Thoracic aorta (tissue), 2 donors: ENCODE data around the gene SPOUT1. TPM values are rescaled to one million over a fixed set of nuclear protein-coding genes. Genes with fewer than 3 reads are reported as not detected.
A peak's percentile ranks its signal among the peaks of the same experiment; 100 is the strongest.
"Not testable (repeated sequence)": the region's sequence is repeated elsewhere in the genome, so short reads cannot be mapped to it uniquely, and the experiment has no call there.

ENCODE experiments used
- ATAC-seq: fragments of 150-250 bp; one replicate; pipeline ENCODE4 v1.8.0; 2017; ENCODE audit warnings: low read depth; ENCODE audit not compliant: insufficient number of reproducible peaks, low FRiP score
- DNase-seq: peaks from one replicate; pipeline ENCODE4 v3.0.0-alpha.2; 2020; ENCODE audit warnings: low spot score
- H3K27ac ChIP-seq, 2 donors: fragments of 200-600 bp; sonication (generic); 1 replicate in 1 of 2; 2 replicates in 1 of 2; pipeline ENCODE4 v1.5.1; 2016; ENCODE audit warnings: mild to moderate bottlenecking in 2 of 2, moderate library complexity in 2 of 2
- H3K27me3 ChIP-seq: fragments of 200-600 bp; sonication (generic); replicated peaks from 2 replicates; pipeline ENCODE4 v1.6.0; 2016; ENCODE audit warnings: mild to moderate bottlenecking; ENCODE audit not compliant: insufficient read depth
- H3K36me3 ChIP-seq: fragments of 200-600 bp; sonication (generic); one replicate; pipeline ENCODE4 v1.5.1; 2016
- H3K4me1 ChIP-seq, 2 donors: fragments of 200-600 bp; sonication (generic); 1 replicate in 1 of 2; 2 replicates in 1 of 2; pipeline versions ENCODE4 v1.5.1 to v1.6.0; 2016; ENCODE audit warnings: low read depth in 2 of 2, mild to moderate bottlenecking in 1 of 2; ENCODE audit not compliant: control insufficient read depth in 1 of 2
- H3K4me3 ChIP-seq: fragments of 200-600 bp; sonication (generic); 2 replicates; pipeline ENCODE4 v1.5.1; 2016; ENCODE audit warnings: mild to moderate bottlenecking
- H3K9me3 ChIP-seq: fragments of 200-600 bp; sonication (generic); 2 replicates; pipeline ENCODE4 v1.5.1; 2016
- total RNA-seq, 2 donors: library from RNA; depleted of rRNA; stranded (reverse); fragments of >200 nt; gene quantifications; one replicate each; pipeline versions ENCODE4 v1.1.0 to v1.2.3, GENCODE V29; 2016
- TF ChIP-seq, protein P1 (sequence below): fragments of 200-600 bp; sonication (generic); IDR thresholded peaks from one replicate; pipeline ENCODE4 v1.5.1; 2019; ENCODE audit warnings: antibody characterized with exemption

Gene SPOUT1
- total RNA-seq, 2 donors from 2014 or later: 18.2 to 38.6 TPM

DNA sequence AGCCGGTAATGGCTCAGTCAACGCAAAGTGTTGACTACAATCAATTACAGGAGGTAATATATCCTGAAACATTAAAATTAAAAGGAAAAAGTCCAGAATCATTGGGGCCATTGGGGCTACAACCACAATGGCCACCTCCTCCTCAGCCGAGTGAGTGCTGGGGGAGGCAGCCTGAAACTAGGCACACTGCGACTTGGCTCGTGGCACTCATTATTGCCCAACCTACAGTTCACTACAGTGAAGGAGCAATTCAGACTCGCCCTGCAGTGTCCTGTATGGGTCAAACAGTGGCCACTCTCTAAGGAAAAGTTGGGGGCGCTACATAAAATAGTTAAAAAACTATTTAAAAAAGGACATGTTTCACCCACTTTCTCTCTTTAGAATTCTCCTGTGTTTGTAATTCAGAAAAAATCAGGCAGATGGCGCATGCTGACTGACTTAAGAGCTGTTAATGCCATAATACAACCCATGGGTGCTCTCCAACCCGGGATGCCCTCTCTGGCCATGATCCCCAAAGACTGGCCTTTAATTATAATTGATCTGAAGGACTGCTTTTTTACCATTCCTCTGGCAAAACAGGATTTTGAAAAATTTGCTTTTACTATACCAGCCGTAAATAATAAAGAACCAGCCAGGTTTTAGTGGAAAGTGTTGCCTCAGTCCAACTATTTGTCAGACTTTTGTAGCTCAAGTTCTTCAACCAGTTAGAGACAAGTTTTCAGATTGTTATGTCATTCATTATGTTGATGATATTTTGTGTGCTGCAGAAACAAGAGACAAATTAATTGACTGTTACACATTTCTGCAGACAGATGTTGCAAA is 22.4 kb upstream of the SPOUT1 start:
- DNase-seq, H3K4me1 ChIP-seq, H3K36me3 ChIP-seq, H3K27me3 ChIP-seq, H3K4me3 ChIP-seq, H3K9me3 ChIP-seq, ATAC-seq, H3K27ac ChIP-seq: not testable (repeated sequence)
- TF ChIP-seq, protein P1, sequence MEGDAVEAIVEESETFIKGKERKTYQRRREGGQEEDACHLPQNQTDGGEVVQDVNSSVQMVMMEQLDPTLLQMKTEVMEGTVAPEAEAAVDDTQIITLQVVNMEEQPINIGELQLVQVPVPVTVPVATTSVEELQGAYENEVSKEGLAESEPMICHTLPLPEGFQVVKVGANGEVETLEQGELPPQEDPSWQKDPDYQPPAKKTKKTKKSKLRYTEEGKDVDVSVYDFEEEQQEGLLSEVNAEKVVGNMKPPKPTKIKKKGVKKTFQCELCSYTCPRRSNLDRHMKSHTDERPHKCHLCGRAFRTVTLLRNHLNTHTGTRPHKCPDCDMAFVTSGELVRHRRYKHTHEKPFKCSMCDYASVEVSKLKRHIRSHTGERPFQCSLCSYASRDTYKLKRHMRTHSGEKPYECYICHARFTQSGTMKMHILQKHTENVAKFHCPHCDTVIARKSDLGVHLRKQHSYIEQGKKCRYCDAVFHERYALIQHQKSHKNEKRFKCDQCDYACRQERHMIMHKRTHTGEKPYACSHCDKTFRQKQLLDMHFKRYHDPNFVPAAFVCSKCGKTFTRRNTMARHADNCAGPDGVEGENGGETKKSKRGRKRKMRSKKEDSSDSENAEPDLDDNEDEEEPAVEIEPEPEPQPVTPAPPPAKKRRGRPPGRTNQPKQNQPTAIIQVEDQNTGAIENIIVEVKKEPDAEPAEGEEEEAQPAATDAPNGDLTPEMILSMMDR: peak; percentile 70

DNA sequence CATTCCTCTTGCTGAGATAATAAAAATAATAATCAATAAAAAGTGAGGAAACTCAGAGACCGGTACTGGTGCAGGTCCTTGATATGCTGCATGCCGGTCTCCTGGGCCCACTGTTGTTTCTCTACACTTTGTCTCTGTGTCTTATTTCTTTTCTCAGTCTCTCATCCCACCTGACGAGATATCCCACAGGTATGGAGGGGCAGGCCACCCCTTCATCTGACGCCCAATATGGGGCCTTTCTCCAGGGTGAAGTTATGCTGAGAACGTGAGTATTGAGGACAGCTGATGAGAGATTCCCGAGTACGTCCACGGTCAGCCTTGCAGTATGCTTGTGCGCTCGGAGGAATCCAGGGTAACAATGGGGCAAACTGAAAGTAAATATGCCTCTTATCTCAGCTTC is 21.4 kb upstream of the SPOUT1 start:
- H3K9me3 ChIP-seq, H3K4me1 ChIP-seq, H3K27me3 ChIP-seq, H3K27ac ChIP-seq, H3K4me3 ChIP-seq, DNase-seq, ATAC-seq, H3K36me3 ChIP-seq: not testable (repeated sequence)

DNA sequence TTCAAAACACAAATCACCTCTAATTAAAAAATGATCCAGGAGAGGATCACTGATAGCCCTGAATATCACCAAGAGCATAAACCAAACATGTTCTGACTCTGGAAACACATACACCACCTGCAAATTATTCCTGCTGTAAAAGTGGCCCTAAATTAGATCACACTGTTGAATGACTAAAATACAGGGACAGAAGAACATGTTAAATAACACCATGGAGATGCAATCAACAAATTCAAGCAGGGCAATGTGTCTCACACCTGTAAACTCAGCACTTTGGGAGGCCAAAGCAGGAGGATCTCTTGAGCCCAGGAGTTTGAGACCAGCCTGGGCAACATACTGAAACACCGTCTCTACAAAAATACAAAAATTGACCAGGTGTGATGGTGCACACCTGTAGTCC is 18.2 kb upstream of the SPOUT1 start:
- TF ChIP-seq, protein P1: no peak
- Histone ChIP-seq H3K36me3 (no peaks in the 10 kb centered on the region), H3K27ac (no peak overlapping the region), H3K4me1 (no peaks in the 10 kb centered on the region), H3K27me3 (no peaks in the 10 kb centered on the region), H3K9me3 (no peaks in the 10 kb centered on the region), H3K4me3 (no peak overlapping the region)
- DNase-seq: no peak
- ATAC-seq: no peak

DNA sequence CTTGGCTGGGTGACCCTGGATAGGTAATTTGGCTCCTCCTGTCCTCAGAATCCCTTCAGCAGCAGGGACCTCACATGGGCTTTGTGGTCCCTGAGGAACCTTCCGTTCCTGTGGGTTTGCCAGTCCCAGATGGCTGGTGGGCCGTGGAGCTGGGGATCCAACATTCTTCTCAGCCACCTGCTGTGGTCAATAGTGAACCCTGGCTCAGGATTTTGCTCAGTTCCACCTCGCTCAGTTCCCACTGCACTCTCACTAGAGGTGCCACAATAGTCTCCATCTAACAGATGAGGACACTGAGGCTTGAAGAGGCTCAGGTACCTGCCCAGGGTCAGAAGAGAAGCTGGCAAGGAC is 17.1 kb upstream of the SPOUT1 start:
- no peaks in the 10 kb centered on the region for H3K4me1 ChIP-seq
- no peak for ATAC-seq
- no peaks in the 10 kb centered on the region for H3K9me3 ChIP-seq
- H3K27me3 ChIP-seq: no peaks in the 10 kb centered on the region
- DNase-seq: no peak
- TF ChIP-seq, protein P1: no peak
- no peaks in the 10 kb centered on the region for H3K36me3 ChIP-seq
- H3K27ac ChIP-seq: no peak overlapping the region
- no peak overlapping the region for H3K4me3 ChIP-seq

DNA sequence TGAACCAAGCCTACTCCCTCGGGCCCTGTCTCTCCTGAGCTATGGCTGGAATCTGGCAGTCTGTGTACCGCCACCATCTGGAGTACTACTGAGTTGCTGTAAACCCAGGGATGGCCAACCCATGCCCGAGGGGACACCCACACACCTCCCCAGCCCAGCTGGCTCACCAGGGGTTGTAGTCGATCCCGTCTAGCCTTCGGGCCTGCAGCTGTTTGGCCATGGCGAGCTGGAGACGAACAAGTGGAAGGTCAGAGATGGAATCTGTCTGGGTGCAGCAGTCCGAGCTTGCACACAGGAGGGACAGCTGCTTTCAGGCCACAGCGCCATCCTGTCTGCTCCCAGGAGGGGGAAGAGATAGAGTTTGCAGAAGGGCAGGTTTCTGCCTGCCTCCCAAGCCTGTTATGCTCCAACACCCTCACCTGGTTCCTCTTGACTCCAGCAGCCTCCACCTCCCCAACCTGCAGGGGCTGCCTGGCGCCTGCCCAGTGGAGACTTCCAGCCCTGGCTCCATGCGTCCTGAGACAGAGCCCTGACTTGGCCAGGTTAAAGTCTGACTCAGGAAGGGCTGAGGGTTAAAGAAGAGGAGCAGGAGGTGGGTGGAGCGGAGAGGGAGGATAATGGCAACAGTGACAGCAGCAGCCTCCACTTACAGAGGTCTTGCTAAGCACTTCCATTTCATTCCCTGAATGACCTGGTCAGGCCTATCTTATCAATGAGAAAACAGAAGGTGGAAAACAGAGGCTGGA is 15.8 kb upstream of the SPOUT1 start:
- no peak overlapping the region for H3K4me3 ChIP-seq
- no peaks in the 10 kb centered on the region for H3K4me1 ChIP-seq
- TF ChIP-seq, protein P1: no peak
- H3K36me3 ChIP-seq: no peaks in the 10 kb centered on the region
- ATAC-seq (no peak), DNase-seq (no peak)
- no peaks in the 10 kb centered on the region for H3K9me3 ChIP-seq
- no peaks in the 10 kb centered on the region for H3K27me3 ChIP-seq
- no peak overlapping the region for H3K27ac ChIP-seq

DNA sequence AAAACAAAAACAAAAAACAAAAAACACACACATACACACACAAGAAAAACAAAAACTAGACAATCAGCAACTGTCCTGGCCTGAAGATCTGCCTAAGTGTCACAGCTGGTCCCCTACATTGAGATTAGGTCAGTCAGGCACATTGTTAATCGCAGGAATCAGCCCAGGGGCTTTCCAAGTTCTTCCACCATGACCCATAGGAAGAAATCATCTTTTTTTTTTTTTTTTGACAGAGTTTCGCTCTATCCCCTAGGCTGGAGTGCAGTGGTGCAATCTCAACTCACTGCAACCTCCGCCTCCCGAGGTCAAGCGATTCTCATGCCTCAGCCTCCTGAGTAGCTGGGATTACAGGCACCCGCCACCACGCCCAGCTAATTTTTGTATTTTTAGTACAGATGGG is 13.6 kb upstream of the SPOUT1 start:
- not testable (repeated sequence) for H3K27ac ChIP-seq, H3K4me3 ChIP-seq, ATAC-seq

More for the DNA sequence above, 13.6 kb upstream of the SPOUT1 start:
- DNase-seq, H3K4me1 ChIP-seq, H3K27me3 ChIP-seq, H3K9me3 ChIP-seq, H3K36me3 ChIP-seq: not testable (repeated sequence)
